GM12878 (cell line): Measurements from ENCODE around the gene WASHC1.
"Not testable (repeated sequence)": the region's sequence is repeated elsewhere in the genome, so short reads cannot be mapped to it uniquely, and the experiment has no call there.

Source experiments
- CBX3 ChIP-seq: fragments of 200-600 bp; sonication (generic); IDR thresholded peaks from 2 replicates; pipeline ENCODE4 v1.6.1; 2016; ENCODE audit warnings: low read depth, borderline replicate concordance
- CHD1 ChIP-seq: IDR thresholded peaks from 2 replicates; pipeline ENCODE4 v1.6.1; 2012; ENCODE audit warnings: low read depth, low read length, improper control_type of control experiment
- EP300 ChIP-seq, 2 experiments: fragments of 150-350 bp in 1 of 2; IDR thresholded peaks; 2 replicates each; pipeline ENCODE4 v1.6.1; 2011 to 2012; ENCODE audit warnings: low read depth in 2 of 2, low read length in 2 of 2, borderline replicate concordance in 1 of 2, improper control_type of control experiment in 1 of 2, inconsistent platforms in 1 of 2; ENCODE audit not compliant: control insufficient read depth in 1 of 2
- ETV6 ChIP-seq, 2 experiments: fragments of 450-650 bp in 1 of 2; IDR thresholded peaks in 1 of 2; conservative IDR thresholded peaks in 1 of 2; 2 replicates each; pipeline ENCODE4 v1.6.1; 2014; ENCODE audit warnings: antibody characterized with exemption in 1 of 2, borderline replicate concordance in 1 of 2, low read depth in 1 of 2, mild to moderate bottlenecking in 1 of 2, moderate library complexity in 1 of 2
- EZH2 ChIP-seq: IDR thresholded peaks from 2 replicates; pipeline ENCODE4 v1.6.1; 2012; ENCODE audit warnings: low read depth, mild to moderate bottlenecking, control low read depth, inconsistent platforms, low read length, borderline replicate concordance; ENCODE audit not compliant: control insufficient read depth
- NR2C2 ChIP-seq: IDR thresholded peaks from 2 replicates; pipeline ENCODE4 v1.6.1; 2011; ENCODE audit warnings: borderline replicate concordance, low read depth; ENCODE audit not compliant: control insufficient read depth, insufficient read length
- POLR2A ChIP-seq: IDR thresholded peaks from 2 replicates; pipeline ENCODE4 v1.6.1; 2011; ENCODE audit warnings: low read depth, mild to moderate bottlenecking, low read length
- SMC3 ChIP-seq: IDR thresholded peaks from 2 replicates; pipeline ENCODE4 v1.6.1; 2011; ENCODE audit warnings: low read length, improper control_type of control experiment, borderline replicate concordance
- TF ChIP-seq, protein P1 (sequence below), 3 experiments: IDR thresholded peaks in 2 of 3; conservative IDR thresholded peaks in 1 of 3; 2 replicates each; pipeline ENCODE4 v1.5.1; 2011; ENCODE audit warnings: low read depth in 3 of 3, low read length in 3 of 3, mild to moderate bottlenecking in 3 of 3, control low read depth in 2 of 3, moderate library complexity in 2 of 3, inconsistent platforms in 1 of 3, mixed read lengths in 1 of 3; ENCODE audit not compliant: control insufficient read depth in 2 of 3, insufficient read depth in 1 of 3; ENCODE audit errors: extremely low read depth in 1 of 3

DNA sequence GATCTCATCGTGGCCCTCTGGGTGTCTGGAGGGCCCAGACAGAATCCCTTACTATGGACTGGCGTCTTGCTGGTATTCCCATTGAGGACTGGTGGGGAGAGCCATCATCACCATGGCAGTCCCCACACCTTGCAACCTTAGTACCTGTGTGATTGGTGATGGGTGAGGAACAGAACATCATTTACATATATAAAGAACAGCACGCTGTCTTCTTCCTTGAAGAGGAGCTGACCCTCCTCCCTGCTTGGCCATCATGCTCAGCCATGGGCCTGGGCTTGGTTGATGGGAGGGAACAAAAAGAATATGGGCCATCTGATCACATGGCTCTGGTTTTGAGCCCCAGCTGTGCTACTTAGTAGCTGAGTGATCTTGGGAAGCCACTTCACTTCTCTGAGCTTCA, 13.9 kb upstream of the WASHC1 start:
- not testable (repeated sequence) for TF ChIP-seq SMC3; EZH2; EP300 (IDR thresholded peaks at IDR 0.05; ENCODE audit: borderline replicate concordance in 1 of 2, control insufficient read depth in 1 of 2, low read depth in 2 of 2, low read length in 2 of 2); NR2C2; ETV6 (conservative IDR thresholded peaks at IDR 0.05 in 1 of 2, IDR thresholded peaks at IDR 0.05 in 1 of 2; ENCODE audit: borderline replicate concordance in 1 of 2, low read depth in 1 of 2); POLR2A; CBX3; CHD1
- TF ChIP-seq, protein P1, sequence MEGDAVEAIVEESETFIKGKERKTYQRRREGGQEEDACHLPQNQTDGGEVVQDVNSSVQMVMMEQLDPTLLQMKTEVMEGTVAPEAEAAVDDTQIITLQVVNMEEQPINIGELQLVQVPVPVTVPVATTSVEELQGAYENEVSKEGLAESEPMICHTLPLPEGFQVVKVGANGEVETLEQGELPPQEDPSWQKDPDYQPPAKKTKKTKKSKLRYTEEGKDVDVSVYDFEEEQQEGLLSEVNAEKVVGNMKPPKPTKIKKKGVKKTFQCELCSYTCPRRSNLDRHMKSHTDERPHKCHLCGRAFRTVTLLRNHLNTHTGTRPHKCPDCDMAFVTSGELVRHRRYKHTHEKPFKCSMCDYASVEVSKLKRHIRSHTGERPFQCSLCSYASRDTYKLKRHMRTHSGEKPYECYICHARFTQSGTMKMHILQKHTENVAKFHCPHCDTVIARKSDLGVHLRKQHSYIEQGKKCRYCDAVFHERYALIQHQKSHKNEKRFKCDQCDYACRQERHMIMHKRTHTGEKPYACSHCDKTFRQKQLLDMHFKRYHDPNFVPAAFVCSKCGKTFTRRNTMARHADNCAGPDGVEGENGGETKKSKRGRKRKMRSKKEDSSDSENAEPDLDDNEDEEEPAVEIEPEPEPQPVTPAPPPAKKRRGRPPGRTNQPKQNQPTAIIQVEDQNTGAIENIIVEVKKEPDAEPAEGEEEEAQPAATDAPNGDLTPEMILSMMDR (IDR thresholded peaks at IDR 0.05 in 2 of 3, conservative IDR thresholded peaks at IDR 0.05 in 1 of 3; ENCODE audit: control insufficient read depth in 2 of 3, extremely low read depth in 1 of 3, insufficient read depth in 1 of 3, low read depth in 3 of 3, low read length in 3 of 3), result not testable (repeated sequence)
